ENCODE data around the gene NMBR. TPM values are rescaled to one million over a fixed set of nuclear protein-coding genes. Genes with fewer than 3 reads are reported as not detected.
"Not testable (repeated sequence)": the region's sequence is repeated elsewhere in the genome, so short reads cannot be mapped to it uniquely, and the experiment has no call there.

Gene NMBR
- total RNA-seq, 1 experiment from 2014 or later, result not detected

DNA sequence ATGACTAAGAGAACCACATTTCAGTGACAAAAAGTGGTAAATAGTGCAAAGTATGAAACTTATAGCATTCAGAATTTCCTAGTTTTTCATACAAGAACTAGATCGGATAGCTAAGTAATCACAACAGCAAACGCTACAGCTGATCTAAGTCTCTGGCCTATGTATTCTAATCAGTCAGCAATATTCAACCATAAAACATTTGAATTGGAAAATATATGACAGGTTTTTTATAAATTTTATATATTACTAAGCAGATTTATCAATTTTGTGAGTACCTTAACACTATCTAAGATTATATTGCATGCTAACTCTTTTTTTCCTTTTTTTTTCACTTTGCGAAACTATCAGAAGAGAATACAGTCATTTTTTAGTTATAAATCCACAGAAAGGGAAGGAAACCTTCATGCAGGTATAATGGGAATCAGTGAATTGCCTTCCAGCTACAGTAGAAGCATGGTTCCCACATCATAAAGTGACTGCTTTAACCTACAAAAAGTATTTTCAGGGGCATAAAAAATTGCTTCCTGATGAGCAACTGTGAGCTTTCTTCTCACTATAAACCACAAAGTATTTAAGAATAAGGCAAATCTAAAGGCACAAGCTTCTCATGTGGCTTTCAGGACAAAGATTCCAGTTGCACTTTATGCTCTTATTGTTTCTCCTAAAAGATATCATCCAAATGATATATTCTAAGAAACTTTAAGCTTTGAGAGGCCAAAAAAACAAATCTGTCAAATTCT is 88.2 kb downstream of the NMBR start:
- DNase-seq (ENCODE audit: low read depth), result no peak

DNA sequence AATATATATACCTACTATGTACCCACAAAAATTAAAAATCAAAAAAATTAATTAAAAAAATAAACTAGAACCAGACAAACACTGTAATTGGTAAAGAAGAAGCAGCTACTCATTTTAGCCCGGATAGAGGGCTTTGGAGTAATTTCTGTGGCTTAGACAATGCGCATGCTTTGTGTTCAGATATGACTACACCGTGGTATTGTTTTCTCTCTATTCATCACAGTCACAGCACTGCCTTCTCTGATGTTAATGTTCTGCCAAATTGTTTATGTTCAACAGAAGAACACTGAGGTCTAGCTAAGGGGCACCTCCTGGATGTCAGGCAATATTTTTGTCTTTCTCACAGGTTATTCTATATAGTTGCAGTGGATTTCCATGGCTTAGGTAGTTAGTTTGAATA is 91.7 kb downstream of the NMBR start:
- DNase-seq (ENCODE audit: low read depth), result no peak

DNA sequence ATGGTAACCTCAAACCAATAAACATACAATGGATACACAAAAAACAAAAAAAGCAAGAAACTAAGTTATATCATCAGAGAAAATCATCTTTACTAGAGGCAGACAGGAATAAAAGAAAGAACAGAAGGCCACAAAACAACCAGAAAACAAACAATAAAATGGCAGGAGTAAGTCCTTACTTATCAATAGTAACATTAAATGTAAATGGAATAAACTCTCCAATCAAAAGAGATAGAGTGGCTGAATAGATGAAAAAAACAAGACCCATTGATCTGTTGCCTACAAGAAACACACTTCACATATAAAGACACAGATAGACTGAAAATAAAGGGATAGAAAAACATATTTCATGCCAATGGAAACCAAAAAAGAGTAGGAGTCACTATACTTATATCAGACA is 95.5 kb downstream of the NMBR start:
- no peak for DNase-seq (ENCODE audit: low read depth)

DNA sequence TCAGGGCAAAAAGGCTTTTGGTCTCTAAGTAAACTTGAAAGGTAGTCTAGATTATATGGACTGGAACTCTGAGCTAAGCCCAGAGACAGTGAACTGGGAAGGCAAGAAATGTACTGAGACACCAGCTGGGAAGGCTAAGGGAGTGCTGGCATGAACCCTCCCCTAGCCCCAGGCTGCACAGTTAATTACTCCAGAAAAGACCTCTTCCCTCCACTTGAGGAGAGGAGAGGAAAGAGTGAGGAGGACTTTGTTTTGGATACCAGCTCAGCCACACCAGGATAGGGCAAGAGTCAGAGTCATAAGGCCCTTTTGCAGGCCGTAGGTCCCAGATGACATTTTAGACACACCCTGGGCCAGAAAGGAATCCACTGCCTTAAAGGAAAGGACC is 98.3 kb downstream of the NMBR start:
- DNase-seq (ENCODE audit: low read depth), result no peak

DNA sequence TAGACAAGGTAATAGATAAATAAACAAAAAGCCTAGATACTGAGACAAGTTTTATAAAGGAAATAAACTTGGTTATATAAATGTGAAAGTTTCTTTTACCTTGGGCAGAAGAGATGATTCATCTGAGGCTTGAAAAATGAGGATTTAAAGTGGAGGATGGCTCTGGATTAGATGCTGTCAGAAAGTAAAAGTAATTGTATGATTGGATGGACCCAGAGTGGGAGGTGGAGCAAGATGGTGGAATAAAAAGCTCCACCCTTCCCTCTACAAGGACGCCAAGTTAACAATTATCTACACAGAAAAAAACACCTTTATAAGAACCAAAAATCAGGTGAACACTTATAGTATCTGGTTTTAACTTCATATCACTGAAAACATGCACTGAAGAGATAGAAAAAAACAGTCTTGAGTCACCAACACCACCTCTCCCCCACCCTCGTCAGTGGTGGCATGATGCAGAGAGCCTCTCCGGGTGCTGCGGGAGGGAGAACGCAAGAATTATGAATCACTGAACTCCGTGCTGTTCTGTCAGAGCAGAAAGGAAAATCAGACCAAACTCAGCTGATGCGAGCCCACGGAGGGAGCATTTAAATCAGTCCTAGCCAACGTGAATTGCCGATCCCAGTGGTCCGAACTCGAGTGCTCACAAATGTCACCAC is 98.9 kb downstream of the NMBR start:
- peak; percentile 23 for DNase-seq (ENCODE audit: low read depth)

DNA sequence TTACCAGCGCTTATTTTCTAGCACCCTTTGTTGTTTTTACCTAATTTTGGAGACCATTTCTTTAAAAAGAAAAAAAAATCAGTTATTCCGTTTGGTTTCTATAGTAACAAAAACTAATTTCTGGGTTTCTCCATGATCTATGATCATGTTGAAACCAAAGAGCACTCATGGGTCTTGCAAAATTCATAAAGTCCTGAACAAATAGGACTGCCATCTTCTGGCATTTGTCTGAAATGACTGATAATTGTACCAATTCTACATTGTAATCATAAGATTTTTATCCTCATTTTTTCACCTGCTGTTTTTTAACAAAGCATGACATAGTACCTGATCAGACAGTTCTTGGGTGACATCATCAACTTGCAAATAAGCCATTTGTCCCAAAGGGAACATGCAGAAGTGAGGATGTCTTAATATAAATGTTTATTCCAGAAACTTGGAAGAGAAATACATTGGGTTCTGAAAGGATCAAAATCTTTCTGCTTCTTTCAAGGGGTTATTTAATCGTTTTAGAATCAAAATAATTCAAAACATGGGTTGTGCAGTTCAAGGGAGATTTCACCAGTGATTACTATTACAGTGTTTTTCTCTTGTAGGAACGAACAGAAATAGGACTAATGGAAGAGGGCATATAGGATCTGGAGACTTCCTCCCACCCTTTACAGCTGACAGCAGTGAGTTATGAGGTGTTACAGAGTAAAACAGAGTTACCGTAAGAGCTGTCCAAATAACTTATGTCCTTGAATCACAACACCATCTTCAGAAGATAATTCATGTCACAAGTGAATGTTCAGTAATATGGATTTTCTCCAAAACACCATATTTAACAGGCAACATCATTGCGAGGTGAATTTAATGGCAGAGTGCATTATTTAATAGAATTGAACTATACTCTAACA is 101.3 kb downstream of the NMBR start:
- no peak for DNase-seq (ENCODE audit: low read depth)

DNA sequence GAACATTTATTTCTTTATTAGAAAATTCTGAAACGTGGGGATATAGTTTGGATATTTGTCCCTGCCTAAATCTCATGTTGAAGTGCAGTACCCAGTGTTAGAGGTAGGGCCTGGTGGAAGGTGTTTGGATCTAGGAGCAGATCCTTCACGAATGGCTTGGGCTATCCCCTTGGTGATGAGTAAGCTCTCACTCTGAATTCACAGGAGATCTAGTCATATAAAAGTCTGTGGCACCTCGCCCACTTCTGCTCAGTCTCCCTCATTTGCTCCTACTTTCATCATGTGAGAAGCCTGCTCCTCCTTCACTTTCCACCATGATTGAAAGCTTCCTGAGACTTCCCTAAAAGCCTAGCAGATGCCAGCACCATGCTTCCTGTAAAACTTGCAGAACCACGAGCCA is 111.0 kb downstream of the NMBR start:
- DNase-seq (ENCODE audit: low read depth), result no peak

DNA sequence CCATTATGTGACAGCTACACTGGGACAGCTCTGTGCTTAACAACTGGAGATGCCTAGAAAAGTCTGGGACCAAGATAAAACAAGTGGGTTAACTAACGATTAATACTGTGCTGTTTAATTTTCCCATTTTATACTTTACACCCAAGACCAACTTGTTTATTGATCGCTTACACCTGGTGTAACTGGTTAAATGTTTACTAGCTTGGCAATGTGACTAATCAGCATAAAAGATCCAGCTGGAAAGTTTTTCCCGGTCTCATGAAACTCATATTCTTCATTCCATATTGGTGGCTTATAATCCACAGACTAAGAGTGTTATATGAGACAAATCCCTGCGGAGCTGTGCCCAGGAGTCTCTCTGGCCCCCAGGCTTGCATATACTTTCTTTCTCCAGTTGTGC is 115.9 kb downstream of the NMBR start:
- no peak for DNase-seq (ENCODE audit: low read depth)

DNA sequence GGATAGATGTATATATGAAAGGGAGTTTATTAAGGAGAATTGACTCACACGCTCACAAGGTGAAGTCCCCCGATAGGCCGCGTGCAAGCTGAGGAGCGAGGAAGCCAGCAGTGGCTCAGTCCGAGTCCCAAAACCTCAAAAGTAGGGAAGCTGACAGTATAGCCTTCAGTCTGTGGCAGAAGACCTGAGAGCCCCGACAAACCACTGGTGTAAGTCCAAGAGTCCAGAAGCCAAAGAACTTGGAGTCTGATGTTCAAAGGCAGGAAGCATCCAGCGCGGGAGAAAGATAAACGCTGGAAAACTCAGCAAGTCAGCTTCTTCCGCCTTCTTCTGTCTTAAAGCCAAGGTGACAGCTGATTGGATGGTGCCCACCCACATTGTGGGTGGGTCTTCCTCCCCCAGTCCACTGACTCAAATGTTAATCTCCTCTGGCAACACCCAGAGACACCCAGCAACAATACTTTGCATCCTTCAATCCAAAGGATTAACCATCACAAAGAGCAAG is 116.8 kb downstream of the NMBR start:
- no peak for DNase-seq (ENCODE audit: low read depth)

DNA sequence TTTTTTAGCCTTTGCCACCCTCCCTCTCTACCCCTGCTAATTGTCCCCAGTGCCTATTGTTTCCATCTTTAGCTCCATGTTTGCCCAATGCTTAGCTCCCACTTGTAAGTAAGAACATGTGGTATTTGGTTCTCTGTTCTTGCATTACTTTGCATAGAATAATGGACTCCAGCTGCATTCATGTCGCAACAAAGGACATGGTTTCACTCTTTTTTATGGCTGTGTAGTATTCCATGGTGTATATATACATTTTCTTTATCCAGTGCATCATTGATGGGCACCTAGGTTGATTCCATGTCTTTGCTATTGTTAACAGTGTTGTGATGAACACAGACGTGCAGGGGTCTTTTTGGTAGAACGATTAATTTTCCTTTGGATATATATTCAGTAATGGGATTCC is 118.4 kb downstream of the NMBR start:
- no peak for DNase-seq (ENCODE audit: low read depth)

DNA sequence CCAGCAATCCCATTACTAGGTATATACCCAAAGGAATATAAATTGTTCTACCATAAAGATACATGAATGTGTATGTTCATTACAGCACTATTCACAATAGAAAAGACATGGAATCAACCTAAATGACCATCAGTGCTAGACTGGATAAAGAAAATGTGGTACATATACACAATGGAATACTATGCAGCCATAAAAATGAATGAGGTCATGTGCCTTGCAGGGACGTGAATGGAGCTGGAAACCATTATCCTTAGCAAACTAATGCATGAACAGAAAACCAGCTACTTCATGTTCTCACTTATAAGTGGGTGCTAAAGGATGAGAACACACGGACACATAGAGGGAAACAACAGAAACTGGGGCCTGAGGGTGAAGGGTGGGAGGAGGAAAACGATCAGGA is 119.1 kb downstream of the NMBR start:
- DNase-seq (ENCODE audit: low read depth), result not testable (repeated sequence)

DNA sequence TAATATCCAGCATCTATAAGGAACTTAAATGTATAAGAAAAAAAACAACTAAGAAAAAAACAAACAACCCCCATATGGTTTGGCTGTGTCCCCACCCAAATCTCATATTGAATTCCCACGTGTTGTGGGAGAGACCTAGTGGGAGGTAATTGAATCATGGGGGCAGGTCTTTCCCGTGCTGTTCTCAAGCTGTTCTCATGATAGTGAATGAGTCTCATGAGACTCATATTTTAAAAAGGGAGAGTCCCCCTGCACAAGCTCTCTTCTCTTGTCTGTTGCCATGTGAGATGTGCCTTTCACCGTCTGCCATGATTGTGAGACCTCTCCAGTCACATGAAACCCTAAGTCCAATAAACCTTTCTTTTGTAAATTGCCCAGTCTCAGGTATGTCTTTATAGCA is 119.8 kb downstream of the NMBR start:
- DNase-seq (ENCODE audit: low read depth), result no peak

DNA sequence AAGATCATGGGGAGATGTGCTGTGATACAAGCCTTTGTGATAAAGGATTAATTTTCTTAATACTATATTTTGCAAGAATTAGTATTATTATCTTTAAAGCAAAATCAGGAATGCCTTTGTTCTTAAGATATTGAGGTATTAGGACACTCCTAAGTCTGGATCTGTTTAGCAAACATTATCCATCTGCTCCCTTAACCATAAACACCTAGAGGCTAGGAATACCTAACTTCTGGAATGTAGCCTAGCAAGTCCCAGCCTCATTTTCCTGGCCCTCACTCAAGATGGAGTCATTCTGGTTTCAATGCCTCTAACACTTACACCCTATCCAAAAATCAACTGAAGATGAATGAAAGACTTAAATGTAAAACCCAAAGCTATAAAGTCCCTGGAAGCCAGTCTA is 120.5 kb downstream of the NMBR start:
- DNase-seq (ENCODE audit: low read depth), result no peak

Other genes with a start within 250 kb of the NMBR start
- not detected in 2 replicates for gene GJE1, start 14.2 kb downstream of the NMBR start, total RNA-seq (2014; rRNA removed; shearing (Covaris generic))
- gene VTA1, start 141 bp upstream of the NMBR start, total RNA-seq (2014; rRNA removed; shearing (Covaris generic)), result 95.0 and 116 TPM in 2 replicates
- 2.2 and 15.3 TPM in 2 replicates for gene ADGRG6, start 154.9 kb upstream of the NMBR start, total RNA-seq (2014; rRNA removed; shearing (Covaris generic))

Measured in Daoy (cell line).